Suprapubic skin (tissue), 3 donors: ENCODE data around the gene RAB20.

Source experiments
- CTCF ChIP-seq, 2 donors: fragments of 200-600 bp in 1 of 2; fragments of 450-650 bp in 1 of 2; sonication (generic) in 1 of 2; IDR thresholded peaks; one replicate each; pipeline ENCODE4 v1.5.1; 2016 to 2019; ENCODE audit warnings: antibody characterized with exemption in 2 of 2, mild to moderate bottlenecking in 1 of 2, moderate library complexity in 1 of 2
- POLR2AphosphoS5 ChIP-seq, 3 donors: sonication (generic); formaldehyde crosslinking; IDR thresholded peaks; one replicate each; pipeline ENCODE4 v1.6.1; 2017; ENCODE audit warnings: antibody characterized with exemption in 3 of 3

- no peak for TF ChIP-seq CTCF (IDR thresholded peaks at IDR 0.05)
- TF ChIP-seq POLR2AphosphoS5 (IDR thresholded peaks at IDR 0.05): no peak
These were observed 11.2 kb upstream of the RAB20 start for GRCh38 chr13:110572778-110573118.
